A673 (cell line): ENCODE results near the gene RPL6. TPM values are rescaled to one million over a fixed set of nuclear protein-coding genes. Genes with fewer than 3 reads are reported as not detected.

Experiments
- BruUV-seq: library from RNA; stranded (reverse); fragments of 400-500 nt; replicated peaks from 2 replicates; lab custom pipeline; 2021; lab: Mats Ljungman, UMichigan
- CTCF ChIA-PET: fragments of 300-600 bp; sonication (Branson Sonifier 250); formaldehyde crosslinking; loops from one replicate; lab custom pipeline; 2022; ENCODE audit warnings: antibody characterized with exemption; lab: Charles Lee
- POLR2A ChIA-PET: fragments of 300-600 bp; sonication (Branson Sonifier 250); formaldehyde crosslinking; loops from one replicate; lab custom pipeline; 2022; ENCODE audit warnings: antibody characterized with exemption; ENCODE audit not compliant: low non-redundant PET; lab: Charles Lee
- DNase-seq: peaks from one replicate; pipeline ENCODE4 v3.0.0-alpha.2; 2015; ENCODE audit warnings: low spot score
- H3K27ac ChIP-seq: fragments of 200-600 bp; sonication (generic); 2 replicates; pipeline ENCODE4 v1.5.1; 2016; ENCODE audit warnings: mixed run types, low read depth, mild to moderate bottlenecking, mixed read lengths, antibody characterized with exemption, low read length; ENCODE audit not compliant: poor library complexity, severe bottlenecking
- H3K27me3 ChIP-seq: fragments of 200-600 bp; sonication (generic); replicated peaks from 2 replicates; pipeline ENCODE4 v1.6.1; 2017; ENCODE audit warnings: mixed run types, low read depth, mild to moderate bottlenecking, mixed read lengths, antibody characterized with exemption, low read length; ENCODE audit not compliant: insufficient read depth, poor library complexity
- H3K36me3 ChIP-seq: fragments of 200-600 bp; sonication (generic); 2 replicates; pipeline ENCODE4 v1.6.1; 2016; ENCODE audit warnings: mixed run types, mild to moderate bottlenecking, mixed read lengths, antibody characterized with exemption, low read length; ENCODE audit not compliant: insufficient read depth, poor library complexity, severe bottlenecking
- H3K4me1 ChIP-seq: fragments of 200-600 bp; sonication (generic); 2 replicates; pipeline ENCODE4 v1.6.1; 2017; ENCODE audit warnings: mixed run types, mild to moderate bottlenecking, mixed read lengths, antibody characterized with exemption, low read length; ENCODE audit not compliant: insufficient read depth, poor library complexity, severe bottlenecking
- H3K4me3 ChIP-seq: fragments of 200-600 bp; sonication (generic); 2 replicates; pipeline ENCODE4 v1.5.1; 2016; ENCODE audit warnings: low read depth, mixed run types, mild to moderate bottlenecking, mixed read lengths, low read length; ENCODE audit not compliant: poor library complexity, severe bottlenecking
- H3K9me3 ChIP-seq: fragments of 200-600 bp; sonication (generic); 2 replicates; pipeline ENCODE4 v1.6.1; 2016; ENCODE audit warnings: mixed run types, low read depth, mild to moderate bottlenecking, mixed read lengths, antibody characterized with exemption, low read length; ENCODE audit not compliant: poor library complexity, severe bottlenecking
- CTCF ChIP-seq: fragments of 300-800, 200-600 bp; sonication (generic); conservative IDR thresholded peaks from 2 replicates; pipeline ENCODE4 v1.5.1; 2017; ENCODE audit warnings: low read depth, mild to moderate bottlenecking, antibody characterized with exemption, low read length, moderate library complexity, mixed read lengths
- EZH2 ChIP-seq: fragments of 200-600 bp; sonication (generic); IDR thresholded peaks from 2 replicates; pipeline ENCODE4 v1.6.1; 2017; ENCODE audit warnings: borderline replicate concordance, low read depth, mild to moderate bottlenecking, mixed read lengths, antibody characterized with exemption, low read length; ENCODE audit not compliant: poor library complexity, severe bottlenecking
- intact Hi-C: fragments of 100-400 bp; cut with micrococcal nuclease; formaldehyde crosslinking; loops from one replicate; pipeline ENCODE4 v1.10.0; 2022; ENCODE audit not compliant: unreplicated experiment
- total RNA-seq: library from RNA; stranded (reverse); gene quantifications from 2 replicates; pipeline ENCODE4 v1.2.3, GENCODE V29; 2021

Gene RPL6
- total RNA-seq, 1 experiment from 2014 or later: 1,605 TPM

GRCh38 chr12:112420740-112421139 lies 11.3 kb upstream of the RPL6 start:
- H3K4me3 ChIP-seq: no peak overlapping the region
- intact Hi-C loops: no loop called here
- H3K36me3 ChIP-seq: no peaks in the 10 kb centered on the region
- ChIA-PET CTCF (no interaction called here), POLR2A (no interaction called here)
- no peak for DNase-seq
- H3K4me1 ChIP-seq: peaks cover 9% of the 10 kb centered on the region
- TF ChIP-seq CTCF (no peak), EZH2 (no peak)
- no peaks in the 10 kb centered on the region for H3K27me3 ChIP-seq
- no peaks in the 10 kb centered on the region for H3K9me3 ChIP-seq
- H3K27ac ChIP-seq: no peak overlapping the region
- BruUV-seq: no TSS peak

DNA sequence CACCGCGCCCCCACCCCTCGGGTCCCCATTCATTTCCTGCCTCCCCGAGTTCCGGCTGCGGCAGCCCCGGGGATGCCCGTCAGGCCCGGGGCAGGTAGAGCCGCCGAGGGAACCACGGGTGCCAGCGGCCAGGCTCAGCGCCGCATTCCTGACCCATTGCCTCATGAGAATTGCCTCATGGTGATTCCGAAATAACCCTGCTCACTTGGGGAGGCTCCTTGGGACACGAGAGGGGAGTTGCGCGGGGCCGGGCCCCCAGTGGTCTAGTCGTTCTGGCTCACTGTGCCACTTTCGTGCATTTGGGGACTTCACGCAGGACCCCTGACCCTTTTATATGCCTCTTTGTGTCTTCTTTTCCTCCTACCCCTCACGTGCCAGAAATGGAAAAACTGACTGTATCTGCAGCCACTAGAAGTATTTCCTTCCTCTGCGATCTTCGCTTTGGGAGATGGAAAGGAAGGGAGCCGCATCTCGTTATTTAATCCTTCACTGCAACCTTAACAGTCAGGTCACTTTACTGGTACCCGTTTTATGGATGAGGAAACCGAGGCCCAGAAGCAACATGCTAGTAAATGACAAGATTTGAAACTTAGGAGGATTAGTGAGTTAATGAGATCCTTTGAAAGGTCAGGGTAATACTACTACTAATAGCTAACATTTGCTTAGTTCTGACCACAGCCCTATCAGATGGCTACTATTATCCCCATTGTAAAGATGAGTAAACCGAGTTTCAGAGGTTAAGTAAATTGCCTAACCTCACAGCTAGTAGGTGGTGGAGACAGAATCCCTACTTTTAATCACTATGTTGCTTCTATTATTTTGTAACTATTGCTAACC lies 10.1 kb upstream of the RPL6 start:
- peak overlapping the region; percentile 93 for H3K27ac ChIP-seq
- no peaks in the 10 kb centered on the region for H3K36me3 ChIP-seq
- H3K4me3 ChIP-seq: peak overlapping the region; percentile 100
- TF ChIP-seq EZH2 (no peak), CTCF (no peak)
- H3K4me1 ChIP-seq: peaks cover 9% of the 10 kb centered on the region
- H3K27me3 ChIP-seq: no peaks in the 10 kb centered on the region
- DNase-seq: peak; percentile 60
- ChIA-PET CTCF (no interaction called here), POLR2A (no interaction called here)
- no peaks in the 10 kb centered on the region for H3K9me3 ChIP-seq
- intact Hi-C loops: loop anchor here (10.0 kb wide), 1 partner anchor 595 kb away; no protein-coding TSS in a partner anchor
- BruUV-seq: TSS peak; percentile 47

DNA sequence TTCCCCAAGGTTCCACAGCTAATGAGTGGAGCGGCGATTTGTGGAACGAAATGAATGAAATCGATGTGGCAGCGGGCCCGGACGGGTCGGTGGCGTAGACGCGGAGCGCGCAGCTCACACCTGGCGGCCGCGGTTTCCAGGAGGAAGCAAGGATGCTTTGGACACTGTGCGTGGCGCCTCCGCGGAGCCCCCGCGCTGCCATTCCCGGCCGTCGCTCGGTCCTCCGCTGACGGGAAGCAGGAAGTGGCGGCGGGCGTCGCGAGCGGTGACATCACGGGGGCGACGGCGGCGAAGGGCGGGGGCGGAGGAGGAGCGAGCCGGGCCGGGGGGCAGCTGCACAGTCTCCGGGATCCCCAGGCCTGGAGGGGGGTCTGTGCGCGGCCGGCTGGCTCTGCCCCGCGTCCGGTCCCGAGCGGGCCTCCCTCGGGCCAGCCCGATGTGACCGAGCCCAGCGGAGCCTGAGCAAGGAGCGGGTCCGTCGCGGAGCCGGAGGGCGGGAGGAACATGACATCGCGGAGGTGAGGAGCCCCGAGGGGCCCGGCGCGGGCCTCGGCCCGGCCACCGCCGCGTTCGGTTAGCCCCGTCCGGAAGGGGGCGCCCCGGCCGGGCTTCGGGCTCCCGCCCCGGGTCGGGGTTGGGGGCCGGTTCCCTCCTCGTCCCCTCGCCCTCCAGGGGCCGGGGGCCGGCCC lies 9.3 kb upstream of the RPL6 start, which contains the start of gene PTPN11:
Gene PTPN11, plus strand, starts transcription at position 340 of the 689 bp plus-strand sequence. Its CDS starts 165 bp downstream, at position 505.
- ChIA-PET CTCF (interaction anchor here (0.6 kb wide), 1 partner anchor 225 kb away, joined by 3 read pairs; no protein-coding TSS in a partner anchor), POLR2A (no interaction called here)
- DNase-seq: peak; percentile 86
- Histone ChIP-seq H3K27ac (peak within 1 kb of the TSS; percentile 93), H3K36me3 (no peaks in the 10 kb centered on the region), H3K4me1 (peaks cover 9% of the 10 kb centered on the region), H3K27me3 (no peaks in the 10 kb centered on the region), H3K9me3 (no peaks in the 10 kb centered on the region), H3K4me3 (peak within 1 kb of the TSS; percentile 100)
- TF ChIP-seq CTCF (no peak; the same call in 1 of the 2 replicates), EZH2 (no peak)
- BruUV-seq: no TSS peak
- intact Hi-C loops: loop anchor here (10.0 kb wide), 1 partner anchor 594 kb away; no protein-coding TSS in a partner anchor
